ENCODE measurements around the gene TRAF2.
"Not testable (repeated sequence)": the region's sequence is repeated elsewhere in the genome, so short reads cannot be mapped to it uniquely, and the experiment has no call there.

Gene TRAF2, protein sequence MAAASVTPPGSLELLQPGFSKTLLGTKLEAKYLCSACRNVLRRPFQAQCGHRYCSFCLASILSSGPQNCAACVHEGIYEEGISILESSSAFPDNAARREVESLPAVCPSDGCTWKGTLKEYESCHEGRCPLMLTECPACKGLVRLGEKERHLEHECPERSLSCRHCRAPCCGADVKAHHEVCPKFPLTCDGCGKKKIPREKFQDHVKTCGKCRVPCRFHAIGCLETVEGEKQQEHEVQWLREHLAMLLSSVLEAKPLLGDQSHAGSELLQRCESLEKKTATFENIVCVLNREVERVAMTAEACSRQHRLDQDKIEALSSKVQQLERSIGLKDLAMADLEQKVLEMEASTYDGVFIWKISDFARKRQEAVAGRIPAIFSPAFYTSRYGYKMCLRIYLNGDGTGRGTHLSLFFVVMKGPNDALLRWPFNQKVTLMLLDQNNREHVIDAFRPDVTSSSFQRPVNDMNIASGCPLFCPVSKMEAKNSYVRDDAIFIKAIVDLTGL

DNA sequence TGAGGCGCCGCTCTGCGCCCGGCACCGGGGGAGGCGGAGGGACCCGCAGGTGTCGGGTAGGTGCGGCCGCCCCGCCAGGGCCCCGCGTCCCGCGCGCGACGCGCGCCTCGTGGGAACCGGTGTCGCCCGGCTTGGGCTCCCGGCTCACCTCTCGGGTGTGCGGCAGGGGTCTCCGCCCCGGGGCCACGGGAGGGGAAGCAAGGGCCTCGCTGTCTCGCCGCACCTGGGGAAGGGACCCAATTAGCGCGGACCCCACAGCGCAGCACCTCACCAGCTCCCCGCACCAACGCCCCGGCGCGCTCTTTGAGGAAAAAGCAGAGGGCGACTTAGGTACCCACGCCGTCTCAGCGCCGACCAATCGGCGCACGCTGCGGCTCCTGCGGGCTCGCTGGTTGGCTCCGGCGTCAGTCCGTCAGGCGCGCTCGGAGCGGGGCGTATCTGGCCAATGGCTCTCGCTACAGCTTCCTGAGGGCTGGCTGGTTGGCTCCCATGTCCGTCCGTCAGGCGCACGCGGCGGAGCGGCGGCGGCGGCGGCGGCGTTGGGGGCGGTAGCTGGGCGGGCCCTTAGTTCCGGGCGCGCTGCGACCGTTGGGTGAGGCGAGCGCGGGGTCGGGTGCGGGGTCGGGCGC, at the start of gene TRAF2:
TSS of gene TRAF2 (plus strand) at position 567 of the 629 bp plus-strand sequence. CDS start 12,225 bp downstream, outside the sequence.
- peak; percentile 99 for DNase-seq

DNA sequence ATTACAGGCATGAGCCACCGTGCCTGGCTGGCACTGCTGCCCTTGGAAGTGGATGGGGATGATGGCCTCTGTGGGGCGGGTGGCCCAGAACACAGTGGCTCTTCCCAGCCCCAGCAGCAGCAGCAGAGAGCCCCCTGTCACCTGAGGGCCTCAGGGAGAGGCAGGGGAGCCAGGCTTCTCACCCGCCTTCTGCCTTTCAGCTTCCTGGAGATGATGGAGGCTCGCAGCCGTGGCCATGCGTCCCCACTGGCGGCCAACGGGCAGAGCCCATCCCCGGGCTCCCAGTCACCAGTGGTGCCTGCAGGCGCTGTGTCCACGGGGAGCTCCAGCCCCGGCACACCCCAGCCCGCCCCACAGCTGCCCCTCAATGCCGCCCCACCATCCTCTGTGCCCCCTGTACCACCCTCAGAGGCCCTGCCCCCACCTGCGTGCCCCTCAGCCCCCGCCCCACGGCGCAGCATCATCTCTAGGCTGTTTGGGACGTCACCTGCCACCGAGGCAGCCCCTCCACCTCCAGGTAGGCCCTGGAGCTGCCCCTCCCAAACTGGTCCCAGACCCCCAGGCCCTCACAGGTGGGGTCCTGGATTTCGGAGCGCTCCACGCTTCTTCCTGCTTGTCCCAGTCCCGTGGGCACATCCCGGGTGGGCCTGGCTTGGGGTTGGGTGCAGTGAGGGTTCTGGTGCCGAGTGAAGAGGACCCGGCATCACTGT, 49.0 kb upstream of the TRAF2 start:
- no peak for DNase-seq

DNA sequence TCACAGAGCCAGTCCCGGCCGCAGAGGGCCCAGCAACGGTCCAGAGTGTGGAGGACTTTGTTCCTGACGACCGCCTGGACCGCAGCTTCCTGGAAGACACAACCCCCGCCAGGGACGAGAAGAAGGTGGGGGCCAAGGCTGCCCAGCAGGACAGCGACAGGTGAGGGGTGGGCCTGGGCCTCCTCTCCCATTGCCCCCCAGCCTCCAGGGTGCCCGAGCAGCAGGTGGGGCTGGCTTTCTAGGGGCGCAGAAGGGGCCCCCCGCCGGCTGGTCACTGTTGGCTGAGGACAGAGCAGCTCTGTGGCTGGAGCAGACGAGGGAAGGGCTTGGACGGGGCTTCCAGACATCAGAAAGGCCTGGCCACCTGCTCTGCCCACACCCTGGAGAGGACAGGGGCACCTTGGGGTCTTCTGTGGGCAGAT, 48.4 kb upstream of the TRAF2 start:
- DNase-seq = not testable (repeated sequence)

DNA sequence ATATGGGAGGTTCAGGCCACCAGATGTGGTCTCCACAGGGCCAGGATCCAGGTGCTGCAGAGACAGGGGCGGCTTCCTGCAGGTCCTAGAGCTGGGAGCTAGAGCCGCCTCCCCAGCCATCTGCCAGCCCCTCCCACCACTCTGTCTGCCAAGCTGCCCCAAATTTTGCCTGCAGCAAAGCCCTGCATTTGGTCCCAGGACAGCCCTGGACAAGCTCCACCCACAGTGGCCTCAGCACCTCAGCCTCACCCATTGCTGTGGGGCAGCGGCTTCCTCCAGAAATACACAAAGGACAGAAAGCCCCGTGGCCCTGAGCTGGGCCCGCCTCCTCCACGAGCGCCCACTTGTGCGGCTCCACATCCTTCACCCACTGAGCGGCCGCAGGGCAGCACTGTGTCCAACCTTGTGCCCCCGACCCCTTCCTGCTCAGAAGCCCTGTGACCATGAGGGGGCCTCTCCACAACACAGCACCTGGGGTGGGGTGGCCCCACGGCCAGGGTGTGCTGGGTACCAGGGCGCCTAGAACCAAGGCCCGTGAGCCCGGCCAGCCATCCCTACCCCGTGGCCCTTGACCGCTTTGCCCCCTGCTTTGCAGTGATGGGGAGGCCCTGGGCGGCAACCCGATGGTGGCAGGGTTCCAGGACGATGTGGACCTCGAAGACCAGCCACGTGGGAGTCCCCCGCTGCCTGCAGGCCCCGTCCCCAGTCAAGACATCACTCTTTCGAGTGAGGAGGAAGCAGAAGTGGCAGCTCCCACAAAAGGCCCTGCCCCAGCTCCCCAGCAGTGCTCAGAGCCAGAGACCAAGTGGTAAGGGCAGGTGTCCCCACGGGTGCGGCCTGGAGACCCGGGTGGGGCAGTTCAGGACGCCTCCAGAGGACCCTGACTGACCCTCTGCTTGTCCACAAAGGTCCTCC, 47.7 kb upstream of the TRAF2 start:
- DNase-seq = no peak

DNA sequence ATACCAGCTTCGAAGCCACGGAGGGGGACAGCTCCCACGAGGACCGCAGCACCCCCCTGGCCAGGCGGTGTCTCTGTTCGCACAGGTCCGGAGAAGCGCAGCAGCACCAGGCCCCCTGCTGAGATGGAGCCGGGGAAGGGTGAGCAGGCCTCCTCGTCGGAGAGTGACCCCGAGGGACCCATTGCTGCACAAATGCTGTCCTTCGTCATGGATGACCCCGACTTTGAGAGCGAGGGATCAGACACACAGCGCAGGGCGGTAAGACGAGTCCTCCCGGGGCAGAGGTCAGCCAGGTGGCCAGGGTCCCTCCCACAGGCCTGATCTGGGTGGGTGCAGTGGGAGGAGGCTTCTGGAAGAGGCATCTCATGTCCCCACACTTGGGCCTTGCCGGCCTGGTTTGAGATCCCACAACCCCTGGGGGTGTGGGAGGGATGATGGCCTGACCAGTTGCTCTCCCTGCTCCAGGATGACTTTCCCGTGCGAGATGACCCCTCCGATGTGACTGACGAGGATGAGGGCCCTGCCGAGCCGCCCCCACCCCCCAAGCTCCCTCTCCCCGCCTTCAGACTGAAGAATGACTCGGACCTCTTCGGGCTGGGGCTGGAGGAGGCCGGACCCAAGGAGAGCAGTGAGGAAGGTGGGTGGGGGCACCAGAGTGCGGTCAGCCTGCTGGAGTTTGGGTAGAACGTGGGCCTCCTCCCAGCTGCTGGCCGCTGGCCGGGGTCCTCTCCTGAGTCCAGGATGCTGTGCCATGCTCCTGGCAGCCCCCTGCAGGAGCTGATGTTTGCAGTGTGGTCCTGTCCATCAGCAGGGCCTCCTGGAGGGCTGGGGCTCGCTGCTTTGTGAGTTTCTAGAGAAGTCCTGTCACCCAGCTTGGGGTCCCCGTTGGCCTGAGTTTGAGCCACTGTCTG, 46.8 kb upstream of the TRAF2 start:
- DNase-seq = no peak

DNA sequence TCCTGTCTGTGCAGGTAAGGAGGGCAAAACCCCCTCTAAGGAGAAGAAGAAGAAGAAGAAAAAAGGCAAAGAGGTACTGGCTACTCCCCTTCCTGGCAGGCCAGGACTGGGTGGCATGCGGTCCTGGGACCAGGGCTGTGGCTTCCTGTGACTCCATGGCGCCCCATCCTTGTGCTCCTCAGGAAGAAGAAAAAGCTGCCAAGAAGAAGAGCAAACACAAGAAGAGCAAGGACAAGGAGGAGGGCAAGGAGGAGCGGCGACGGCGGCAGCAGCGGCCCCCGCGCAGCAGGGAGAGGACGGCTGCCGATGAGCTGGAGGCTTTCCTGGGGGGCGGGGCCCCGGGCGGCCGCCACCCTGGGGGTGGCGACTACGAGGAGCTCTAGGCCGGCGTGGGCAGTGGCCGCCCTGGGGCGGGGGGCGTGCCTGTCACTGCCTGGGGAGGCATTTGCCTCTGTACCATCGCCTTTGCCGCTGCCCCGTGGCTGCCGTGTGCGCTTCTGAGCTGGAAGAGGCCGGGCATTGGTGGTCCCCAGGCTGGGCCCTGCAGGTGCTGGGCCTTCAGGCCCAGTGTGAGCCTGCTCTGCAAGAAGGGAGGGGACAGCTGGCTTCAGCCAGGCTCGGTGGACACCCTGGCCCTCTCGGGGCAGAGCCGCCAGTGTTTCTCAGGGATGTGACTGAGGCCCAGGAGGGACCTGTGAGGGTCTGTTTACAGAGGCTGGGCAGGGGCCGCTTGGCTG, 46.0 kb upstream of the TRAF2 start:
- no peak for DNase-seq

DNA sequence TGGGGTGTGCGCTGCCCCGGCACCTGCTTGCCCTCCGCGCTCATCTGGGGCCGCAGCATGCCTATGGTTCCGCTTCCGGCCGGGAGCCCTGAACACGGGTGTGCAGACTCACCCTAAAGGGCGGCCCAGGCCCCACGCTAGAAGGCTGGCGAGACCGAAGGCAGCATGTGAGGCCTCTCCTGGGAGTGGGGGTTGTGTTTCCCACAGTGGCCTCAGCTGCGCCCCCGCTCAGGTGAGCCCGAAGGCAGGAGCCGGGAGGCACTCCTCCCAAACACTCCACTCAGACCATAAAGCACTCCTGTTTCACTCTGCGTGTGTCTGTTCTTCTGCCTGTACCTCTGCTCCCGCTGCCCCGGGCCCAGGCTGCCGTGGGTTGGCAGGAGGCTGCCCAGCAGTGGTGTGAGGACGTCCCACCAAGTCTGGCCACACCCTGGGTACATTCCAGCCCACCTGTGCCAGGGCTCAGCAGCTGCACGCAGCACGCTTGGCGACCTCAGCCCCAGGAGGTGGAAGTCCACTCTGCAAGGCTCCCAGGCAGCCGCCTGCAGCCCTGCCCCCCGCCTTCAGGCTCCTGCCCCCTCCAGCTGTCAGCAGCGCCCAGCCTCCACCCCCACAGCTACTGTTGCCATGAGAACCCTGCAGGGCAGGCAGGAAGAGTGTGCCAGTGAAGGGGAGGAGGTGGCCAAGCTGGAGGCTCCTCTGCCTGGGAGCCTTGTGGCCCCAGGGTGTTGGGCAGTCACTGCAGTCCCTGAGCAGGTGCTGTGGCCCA, 45.3 kb upstream of the TRAF2 start:
- DNase-seq = no peak

DNA sequence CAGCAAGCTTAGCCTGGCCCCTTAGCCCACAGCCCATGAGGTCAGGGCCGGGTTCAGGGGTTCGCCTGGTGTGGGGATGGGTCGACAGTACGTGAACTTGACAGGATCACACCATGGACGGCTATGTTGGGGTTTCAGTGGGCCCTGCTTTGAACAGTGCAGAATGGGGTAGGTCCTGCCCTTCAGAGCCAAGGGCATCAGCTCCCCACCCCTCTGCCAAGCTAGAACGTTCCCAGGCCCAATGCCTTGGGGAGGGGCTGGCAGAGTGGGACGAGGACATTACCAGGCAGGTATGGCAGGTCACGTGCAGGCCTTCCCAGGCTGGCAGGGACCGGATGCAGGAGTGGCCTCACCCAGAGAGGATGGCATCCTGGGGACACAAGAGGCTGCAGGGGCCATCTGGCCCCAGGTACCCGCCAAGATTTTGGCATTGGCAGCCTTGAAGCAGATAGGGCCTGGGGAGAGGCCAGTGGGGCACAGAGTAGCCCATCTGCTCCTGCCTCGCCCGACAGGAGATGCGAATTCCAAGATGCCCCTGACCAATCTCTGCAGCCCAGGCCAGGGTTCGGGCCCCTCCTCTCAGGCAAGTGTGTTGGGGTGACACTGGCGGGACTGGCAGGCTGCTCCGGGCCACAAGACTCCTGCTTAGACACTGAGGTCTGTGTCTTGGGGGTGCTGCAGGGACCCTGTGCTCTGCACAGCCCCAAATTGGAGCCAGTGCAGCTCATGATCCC, 44.5 kb upstream of the TRAF2 start:
- DNase-seq = not testable (repeated sequence)

DNA sequence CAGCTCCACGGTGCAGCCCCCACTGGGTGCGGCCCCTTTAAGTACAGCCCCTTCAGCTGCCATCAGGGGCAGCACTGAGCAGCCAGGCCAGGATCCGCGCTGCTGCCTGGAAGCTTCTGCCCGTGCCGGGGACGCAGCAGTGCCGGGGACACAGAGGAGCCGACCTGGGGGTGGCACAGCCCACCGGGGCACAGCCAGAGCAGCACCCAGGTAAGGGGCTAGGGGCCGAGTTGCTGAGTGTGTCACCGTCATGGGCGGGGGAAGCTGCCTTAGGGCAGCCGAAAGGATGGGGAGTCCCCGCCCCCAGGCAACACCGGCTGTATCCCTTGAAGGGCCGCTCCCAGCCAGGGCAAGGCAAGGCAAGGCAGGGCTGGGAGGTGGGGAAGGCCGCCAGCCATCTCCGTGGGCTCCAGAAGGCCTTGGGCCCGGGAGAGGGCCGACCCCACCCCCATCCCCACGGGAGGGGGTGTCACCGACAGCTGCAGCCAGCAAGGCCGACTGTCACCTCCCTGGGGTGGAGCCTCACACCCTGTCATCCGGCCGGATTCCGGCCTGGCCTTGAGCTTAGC, 43.9 kb upstream of the TRAF2 start, which contains the start of gene AJM1:
TSS of gene AJM1 (plus strand) at position 99 of the 569 bp plus-strand sequence. CDS start 1,937 bp downstream, outside the sequence.
- peak; percentile 77 for DNase-seq

DNA sequence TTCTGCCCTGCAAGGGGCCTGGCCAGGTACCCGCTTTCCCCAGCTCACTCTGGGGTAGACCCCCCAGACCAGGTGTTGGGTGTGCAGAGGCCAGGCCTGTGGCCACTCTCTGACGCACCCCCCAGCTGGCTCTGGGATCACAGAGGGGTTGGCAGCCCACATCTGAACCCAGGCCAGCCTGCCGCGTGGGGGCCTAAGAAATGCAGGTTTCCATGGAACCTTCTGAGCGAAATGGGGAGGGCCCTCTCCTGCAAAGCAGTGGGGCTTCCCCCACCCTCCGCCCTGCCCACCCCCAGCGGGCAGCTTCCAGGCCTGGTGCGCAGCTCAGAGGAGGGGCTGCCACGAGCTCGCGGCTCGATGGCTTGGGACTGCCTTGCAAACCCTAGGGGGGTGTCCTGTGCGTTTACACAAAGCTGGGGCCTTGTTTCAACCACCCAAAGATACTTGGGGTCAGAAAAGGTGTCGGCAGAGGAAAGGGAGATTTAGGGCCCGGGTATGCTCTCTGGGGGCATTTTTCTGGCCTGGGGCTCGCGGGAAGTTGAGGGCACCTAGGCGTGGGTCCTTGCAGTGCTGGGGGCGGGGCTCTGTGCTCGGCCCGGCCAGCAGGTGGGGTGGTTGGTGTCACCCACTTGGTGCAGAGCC, 43.0 kb upstream of the TRAF2 start:
- not testable (repeated sequence) for DNase-seq

DNA sequence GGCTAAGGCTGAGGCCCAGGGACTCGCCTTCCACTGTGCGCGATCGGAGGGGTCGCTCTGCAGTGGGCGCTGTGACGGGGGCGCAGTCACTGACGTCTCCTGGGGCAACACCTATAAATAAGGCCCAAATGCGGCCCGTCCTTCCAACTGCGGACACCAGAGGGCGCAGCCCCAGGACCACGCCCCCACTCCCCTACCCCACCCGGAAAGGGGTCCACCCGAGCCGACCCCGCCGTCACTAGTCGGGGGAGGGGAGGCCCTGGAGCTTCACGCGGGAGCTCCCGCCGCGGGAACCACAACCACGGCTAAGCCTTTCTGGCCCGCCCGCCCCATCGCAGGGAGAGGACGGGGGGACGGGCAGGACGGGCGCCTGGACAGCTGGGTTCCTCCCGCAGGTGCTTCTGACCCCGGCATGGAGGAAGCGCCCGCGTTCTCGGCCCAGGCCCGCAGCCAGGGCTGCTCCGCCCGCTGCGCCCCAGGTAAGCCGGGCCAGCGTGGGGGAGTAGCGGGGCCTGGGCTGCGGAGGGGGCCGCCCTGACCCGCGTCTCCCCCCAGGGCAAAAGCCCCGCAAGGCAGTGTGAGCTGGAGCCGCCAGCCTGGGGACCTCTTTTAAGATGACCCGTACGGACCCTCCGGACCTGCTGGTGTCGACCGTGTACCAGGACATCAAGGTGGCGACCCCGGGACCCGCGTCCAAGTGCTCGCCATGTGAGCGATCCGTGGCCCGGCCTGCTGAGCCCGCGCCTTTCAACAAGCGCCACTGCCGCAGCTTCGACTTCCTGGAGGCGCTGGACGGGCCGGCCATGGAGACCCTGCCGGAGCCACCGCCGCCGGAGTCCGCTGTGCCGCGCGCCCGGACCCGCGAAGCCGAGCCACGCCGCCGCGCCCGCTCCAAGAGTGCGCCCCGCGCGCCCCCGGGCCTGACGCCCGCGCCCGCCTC, 42.2 kb upstream of the TRAF2 start:
- peak; percentile 39 for DNase-seq

DNA sequence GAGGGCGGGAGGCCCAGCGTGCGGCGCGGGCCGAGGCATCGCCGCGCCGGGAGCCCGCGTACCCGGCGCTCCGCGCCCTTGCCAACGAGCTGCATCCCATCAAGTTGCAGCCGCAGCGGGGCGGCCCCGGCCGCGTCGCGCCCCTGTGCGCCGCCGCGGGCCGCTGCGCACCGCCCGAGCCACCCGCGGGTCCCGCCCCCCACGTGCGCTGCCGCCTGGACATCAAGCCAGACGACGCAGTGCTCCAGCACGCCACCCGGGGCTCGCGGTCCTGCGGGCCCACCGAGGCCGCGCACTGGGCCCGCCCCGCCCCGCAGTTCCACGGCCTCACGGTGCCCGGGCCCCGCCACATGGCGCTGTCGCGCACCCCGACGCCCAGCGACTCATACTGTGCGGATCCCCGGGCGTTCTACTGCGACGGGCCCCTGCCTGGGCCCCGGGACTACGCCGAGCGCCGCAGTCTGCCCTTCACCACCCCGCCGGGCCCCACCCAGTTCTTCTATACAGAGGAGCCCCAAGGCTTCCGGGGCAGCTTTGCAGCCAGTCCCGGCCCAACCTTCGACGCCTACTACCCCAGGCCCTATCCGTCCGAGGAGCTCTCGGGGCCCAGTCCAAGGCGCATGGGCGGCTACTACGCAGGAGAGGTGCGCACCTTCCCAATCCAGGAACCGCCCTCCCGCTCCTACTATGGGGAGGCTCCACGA, 41.4 kb upstream of the TRAF2 start:
- DNase-seq = no peak

DNA sequence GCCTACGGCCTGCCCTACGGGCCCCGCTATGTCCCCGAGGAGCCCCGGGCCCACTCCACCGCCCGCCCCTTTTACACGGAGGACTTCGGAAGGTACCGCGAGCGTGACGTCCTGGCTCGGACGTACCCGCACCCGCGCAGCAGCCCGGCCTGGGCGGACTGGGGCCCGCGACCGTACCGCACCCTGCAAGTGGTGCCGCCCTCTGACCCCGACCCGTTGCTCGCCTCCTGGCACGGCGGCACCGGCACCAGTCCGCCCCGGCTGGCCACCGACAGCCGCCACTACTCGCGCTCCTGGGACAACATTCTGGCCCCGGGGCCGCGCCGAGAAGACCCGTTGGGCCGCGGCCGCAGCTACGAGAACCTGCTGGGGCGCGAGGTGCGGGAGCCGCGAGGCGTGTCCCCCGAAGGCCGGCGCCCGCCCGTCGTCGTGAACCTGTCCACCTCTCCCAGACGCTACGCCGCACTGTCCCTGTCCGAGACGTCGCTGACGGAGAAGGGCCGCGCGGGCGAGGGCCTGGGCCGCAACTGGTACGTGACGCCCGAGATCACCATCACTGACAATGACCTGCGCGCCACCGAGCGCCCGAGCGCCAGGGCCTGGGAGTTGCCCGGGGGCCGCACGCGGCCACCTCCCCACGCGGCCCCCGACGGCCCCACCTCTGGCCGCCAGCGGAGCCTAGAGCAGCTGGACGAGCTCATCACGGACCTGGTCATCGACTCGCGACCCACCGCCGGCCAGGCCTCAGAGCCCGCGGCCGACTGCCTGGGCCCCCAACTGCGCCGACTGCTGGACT, 40.7 kb upstream of the TRAF2 start:
- no peak for DNase-seq

DNA sequence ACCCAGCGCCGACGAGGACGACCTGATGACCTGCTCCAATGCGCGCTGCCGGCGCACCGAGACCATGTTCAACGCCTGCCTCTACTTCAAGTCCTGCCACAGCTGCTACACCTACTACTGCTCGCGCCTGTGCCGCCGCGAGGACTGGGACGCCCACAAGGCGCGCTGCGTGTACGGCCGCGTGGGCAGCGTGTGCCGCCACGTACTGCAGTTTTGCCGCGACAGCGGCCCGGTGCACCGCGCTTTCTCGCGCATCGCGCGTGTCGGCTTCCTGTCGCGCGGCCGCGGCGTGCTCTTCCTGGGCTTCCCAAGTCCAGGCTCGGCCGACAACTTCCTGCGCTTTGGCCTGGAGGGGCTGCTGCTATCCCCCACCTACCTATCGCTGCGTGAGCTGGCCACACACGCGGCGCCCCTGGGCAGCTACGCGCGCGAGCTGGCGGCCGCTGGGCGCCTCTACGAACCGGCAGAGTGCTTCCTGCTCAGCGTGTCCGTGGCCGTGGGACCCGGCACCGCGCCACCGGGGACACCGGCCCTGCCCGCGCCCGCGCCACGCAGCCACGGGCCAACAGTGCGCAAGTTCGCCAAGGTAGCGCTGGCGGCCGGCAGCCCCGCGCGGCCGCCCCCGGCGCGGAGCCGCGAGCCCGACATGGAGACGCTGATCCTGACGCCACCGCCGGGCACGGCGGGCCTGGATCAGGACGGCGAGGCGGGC, 39.8 kb upstream of the TRAF2 start:
- peak; percentile 5 for DNase-seq

Measured in suppressor macrophage treated with lipopolysaccharide for 4 hours (primary cell).